ENCODE data around the gene LY6G6C.

Gene LY6G6C

DNA sequence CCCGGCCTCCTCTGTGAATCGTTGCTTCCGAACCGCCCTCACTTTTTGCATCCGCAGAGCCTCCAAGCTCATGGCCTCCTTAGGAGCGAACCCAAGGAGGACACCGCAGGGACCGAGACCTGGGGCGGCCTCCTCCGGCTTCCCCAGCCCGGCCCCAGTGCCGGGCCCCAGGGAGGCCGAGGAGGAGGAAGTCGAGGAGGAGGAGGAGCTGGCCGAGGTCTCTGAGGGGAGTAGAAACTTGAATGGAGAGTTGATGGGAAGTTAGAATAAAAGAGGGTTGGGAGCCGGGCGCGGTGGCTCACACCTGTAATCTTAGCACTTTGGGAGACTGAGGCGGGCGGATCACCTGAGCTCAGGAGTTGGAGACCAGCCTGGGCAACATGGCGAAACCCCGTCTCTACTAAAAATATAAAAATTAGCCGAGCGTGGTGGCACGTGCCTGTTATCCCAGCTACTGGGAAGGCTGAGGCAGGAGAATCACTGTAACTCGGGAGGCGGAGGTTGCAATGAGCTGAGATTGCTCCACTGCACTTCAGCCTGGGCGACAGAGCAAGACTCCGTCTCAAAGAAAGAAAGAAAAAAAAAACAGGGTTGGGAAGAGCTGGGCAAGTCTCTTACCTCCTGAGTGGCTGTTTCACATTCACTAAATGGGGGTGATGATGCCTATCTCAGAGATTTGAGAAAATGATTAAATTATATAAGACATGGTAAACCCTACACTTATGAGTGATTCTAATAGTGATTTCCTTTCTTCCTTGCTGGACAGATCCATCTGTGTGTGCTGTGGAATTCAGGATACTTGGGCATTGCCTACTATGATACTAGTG lies 19.1 kb upstream of the LY6G6C start:
- DNase-seq, result no peak

- peak; percentile 91 for DNase-seq
Observed at GRCh38 chr6:31739639-31740396, 18.3 kb upstream of the LY6G6C start, which contains the start of gene MSH5. TSS of gene MSH5 (plus strand) at chr6:31740005. CDS start at chr6:31740467, 462 bp downstream.

DNA sequence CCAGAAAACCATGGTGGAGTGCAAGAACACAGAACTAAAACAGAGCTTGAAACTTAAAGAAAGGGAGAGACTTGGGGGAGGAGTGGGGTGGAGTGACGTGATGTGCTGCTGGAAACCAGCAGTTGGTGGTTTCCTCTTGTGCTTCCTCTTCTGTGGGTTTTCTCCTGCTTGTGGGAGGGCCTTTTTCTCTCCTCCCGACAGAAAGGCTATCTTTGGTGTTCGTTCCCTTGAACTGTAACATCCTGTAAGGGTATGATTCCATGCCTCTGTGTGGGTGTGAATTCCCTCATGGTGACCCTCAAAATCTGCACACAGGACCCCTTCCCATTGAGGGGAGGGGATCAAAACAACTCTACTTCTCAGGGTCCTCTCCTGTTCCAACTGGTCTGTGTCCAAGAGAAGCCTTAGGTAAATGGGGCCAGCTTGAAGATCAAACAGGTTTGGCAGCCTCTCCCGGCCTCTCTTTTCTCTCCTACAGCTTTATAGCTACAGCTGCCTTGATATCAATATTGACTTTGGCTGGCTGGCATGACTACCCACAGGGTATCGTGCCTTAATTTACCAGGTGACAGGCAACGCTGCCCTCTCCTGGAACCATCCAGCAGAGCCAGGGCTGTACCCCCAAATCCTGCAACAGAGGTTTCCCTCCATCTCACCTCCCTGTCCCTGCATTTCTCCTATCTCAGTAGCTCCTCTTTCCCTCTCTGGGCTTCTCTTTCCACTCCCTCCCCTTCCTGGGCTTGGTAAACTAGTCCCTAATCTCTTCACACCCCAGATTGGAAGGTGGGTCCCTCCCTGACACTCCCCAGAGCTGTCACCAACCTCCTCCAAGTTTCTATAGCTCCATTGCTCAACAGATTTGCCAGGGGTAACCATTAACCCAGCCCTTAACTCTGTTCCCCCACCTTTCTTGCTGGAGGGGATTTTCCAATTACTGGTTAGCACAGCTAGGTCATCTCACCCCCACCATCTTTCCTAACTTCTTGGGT lies 16.7 kb upstream of the LY6G6C start:
- peak; percentile 45 for DNase-seq

DNA sequence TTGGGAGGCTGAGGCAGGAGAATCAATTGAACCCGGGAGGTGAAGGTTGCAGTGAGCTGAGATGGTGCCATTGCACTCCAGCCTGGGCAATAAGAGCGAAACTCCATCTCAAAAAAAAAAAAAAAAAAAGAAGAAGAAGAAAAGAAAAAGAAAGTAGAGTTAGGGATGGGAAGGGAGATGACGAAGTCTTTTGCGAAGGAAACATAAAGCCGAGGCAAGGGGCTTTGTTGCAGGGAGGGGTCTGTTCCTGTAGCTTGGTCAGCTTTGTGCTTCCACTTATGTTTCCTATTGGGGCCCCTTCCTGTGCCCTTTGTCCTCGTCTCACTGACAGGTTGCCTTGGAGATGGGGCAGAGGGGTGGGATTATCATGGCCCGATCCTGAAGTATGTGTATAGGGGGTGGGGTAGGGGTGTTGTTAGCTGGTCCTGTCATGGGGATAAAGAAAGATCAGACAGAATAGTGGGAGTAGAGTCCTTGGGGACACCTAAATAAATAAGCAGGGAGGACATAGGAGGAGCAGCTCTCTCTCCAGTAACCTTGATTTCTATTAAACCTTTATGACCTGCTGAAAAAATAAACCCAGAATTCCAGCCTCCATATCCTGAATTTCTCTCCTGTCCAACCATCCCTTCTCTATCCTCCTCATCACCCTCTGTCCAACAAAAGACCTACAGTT lies 15.9 kb upstream of the LY6G6C start:
- DNase-seq, result no peak

- no peak for DNase-seq
Observed at GRCh38 chr6:31736768-31737314, 15.3 kb upstream of the LY6G6C start.

DNA sequence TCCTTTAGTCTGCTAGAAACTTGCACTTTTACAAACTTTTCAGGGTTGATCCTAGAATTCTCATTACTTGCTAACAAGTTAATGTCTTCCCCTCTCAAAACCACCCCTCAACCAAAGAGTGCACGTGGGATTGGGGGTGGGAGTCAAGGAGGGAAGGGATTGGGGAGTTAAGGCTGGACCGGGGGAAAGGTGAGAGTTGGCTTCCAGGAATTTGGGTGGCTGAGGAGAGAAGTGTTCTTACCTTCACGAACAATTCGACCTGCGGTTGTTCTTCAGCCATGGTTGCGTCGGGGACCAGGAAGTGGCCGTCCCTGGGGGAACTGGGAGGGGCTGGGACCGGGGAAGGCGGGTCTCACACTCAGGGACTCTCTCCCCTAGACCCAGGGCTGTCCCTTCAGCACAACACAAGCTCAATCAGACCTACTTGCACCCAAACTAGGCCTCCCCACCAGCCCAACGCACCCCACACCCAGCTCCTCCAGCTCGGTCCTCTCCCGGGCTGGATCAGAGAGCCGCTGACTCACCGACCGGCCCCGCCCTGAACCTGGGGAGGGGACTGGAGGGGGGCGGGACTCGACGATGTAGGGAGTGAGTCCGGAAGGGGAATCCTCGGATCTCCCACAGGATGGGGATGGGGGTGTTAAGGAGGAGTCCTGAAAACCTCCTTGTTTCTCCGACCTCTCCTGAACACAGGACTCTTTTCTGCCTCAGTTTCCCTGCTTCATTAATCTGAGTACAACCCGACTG lies 14.6 kb upstream of the LY6G6C start, which contains the start of gene CLIC1:
Gene CLIC1 (minus strand): TSS at position 510 of the 747 bp plus-strand sequence. CDS start 230 bp downstream, at position 280.
- DNase-seq, result peak; percentile 64

GRCh38 chr6:31734821-31735406 lies 13.4 kb upstream of the LY6G6C start:
- peak; percentile 33 for DNase-seq

DNA sequence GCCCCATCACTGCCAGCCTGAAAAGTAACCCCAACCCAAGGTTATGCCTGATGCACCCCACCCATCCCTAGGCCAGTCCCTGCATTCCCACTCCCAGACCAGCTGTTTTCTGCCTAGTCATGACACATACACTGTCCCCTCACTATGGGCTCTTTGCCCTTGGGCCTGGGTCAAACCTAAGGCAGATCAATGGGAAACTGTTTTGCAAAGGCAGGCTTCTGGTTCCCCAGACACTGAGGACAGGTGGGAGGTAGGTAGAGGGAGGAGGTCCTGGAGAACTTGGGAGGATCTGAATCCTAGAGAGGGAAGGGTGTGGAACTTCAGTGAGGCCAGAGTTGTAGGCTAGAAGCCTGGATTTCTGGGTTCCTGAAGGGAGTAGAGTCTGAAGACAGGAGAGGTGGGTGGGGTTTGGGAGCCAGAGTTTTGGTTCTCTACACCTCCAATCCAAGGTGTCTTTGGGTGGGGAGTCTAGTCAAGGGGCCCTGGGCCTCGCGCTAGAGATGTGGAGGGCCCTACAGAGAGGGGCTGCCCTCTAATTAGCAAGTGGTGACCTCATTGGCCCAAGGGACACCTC lies 12.8 kb upstream of the LY6G6C start:
- no peak for DNase-seq

DNA sequence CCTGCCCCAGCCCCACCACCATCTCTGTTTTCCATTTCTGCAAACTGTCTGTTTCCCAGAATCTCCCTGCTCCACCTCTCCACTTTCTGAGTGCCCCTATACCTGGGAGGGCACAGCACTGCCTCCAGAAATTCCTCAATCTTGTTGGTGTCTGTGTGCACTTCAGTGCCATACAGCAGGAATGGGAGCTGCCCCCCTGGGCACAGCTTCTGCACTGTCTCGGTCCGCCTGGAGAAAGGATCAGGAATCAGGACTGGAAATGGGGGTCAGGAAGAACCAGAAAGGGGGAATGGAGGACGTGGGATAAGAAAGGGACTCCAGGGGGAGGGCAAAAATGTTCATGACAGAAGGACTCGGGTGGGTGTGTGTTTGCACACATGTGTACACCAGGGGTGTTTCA lies 12.2 kb upstream of the LY6G6C start:
- DNase-seq, result no peak

DNA sequence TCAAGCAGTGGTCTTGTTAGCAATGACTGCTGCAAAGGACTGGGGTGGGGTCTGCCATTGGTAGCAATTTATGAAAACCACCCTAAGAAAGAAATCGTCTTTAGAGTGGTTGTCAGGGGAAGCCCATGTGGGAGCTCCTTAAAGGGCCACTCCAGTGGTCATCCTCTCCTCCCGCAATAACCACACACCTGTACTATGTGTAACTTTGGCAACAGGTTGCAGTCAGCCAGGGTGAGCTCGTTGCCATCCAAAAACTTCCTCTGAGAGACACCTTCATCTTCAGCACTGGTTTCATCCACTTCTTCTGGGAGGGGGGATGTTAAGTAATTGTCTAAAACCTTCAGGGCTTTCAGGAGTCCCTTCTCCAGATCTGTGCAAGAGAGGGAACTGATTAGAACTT lies 10.5 kb upstream of the LY6G6C start:
- DNase-seq, result no peak

GRCh38 chr6:31730631-31731086 lies 9.1 kb upstream of the LY6G6C start:
- DNase-seq, result no peak

DNA sequence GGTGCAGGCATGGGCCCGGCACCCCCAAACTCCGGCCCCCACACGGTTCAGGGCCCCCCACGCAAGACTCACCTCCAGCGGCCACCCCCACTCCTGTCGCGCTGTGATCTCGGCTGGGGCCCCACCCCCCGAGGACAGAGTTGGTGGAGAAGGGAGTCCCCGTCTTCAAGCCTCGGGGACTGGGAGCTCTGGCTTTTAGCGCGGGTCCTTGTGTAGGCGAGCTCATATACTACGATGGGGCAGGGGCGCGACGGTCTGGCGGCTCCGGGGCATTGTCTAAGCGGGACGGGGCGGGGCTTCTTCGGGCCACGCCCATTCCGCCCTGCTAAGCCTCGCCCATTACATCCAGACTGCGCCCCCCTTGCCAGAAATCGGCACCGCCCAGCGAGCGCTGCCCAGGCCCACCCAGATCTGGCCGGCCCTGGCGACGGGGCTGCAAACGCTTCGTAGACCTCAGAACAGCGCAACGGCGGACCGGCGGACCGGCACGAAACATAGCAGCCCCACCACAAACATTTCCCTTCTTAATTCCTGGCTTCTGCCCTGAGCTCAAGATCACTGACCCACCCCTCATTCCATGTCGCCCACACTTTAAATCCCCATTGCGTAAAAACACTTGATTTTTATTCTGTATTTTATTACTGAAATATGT lies 8.6 kb upstream of the LY6G6C start:
- peak; percentile 51 for DNase-seq

GRCh38 chr6:31729515-31729978 lies 8.0 kb upstream of the LY6G6C start:
- DNase-seq, result peak; percentile 72

DNA sequence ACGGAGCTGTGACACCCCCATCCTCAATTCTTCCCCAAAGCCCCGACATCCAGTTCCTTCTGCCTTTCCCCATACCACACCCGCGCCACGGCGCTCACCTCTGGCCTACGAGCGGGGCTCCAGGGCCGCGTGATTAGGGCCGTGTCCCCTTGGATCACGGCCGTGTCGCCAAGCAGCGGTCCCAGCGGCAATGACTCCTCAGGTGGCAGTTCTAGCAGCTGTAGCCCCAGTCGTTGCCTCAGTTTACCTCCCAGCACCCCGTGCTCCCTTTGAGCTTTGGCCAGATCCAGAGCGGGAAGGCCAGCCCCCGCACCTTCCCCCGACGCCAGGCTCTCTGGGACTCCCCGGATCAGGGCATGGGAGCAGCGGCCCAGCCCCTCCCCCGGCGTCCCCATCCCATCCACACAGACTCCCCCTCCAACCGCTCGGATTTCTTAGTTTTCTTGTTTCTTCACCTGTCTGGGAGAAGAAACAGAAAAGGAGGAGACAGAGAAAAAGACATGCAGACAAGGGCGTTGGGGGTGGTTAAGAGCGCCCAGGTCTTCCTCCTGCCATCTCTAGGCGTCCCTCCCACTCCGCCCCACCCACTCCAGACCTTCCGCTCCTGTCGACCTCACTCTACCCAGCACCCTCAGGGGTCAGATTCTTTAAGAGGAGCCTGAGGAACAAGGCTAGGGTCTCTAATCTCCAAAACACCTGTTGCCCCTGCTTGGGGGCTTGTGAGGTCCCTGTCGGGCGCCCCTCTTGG lies 7.4 kb upstream of the LY6G6C start, which contains the start of gene DDAH2:
Gene DDAH2 (minus strand): TSS at position 533 of the 748 bp plus-strand sequence. CDS start 138 bp downstream, at position 395.
- no peak for DNase-seq

DNA sequence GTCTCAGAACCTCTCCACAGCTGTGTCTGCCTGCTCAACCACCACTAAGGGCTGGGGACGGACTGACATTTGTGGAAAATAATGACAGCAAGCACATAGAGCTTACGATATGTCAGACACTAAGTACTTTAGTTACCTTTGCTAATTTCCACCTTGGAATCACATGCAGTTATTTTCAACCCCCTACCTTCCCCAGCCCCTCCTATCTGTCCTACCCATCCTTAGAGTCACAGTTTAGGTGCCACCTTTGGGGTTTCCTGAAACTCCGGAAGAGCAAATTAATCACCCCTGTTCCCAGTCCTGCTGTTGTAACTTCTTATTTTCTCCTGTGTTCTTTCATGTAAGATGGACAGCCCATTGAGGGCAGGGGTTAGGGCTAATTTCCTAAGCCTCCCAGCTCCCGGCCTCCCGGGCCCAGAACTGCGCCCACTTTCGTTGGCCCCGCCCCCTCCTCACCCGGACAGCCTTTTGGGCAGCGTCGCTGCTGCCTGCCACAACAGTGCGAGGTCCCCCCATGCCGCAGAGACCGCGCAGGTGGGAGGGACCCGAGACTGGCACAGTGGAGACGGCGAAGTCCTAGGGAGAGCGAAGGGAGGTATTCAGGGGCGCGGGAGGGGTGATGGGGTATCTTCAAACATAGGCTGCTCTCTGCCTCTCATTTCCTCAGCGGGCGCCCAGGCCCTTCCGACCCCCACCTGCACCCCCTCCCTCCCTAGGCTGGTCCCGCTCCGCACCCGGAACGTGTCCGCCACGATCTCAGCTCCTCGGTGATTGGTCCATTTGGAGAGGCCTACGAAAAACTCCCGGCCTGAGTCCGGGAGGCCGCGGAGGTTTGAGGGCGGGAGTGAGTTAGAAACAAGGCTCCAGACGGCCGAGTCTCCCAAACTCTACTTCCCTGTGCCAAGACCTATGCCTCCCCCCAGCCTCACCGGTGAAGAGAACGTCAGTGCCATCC lies 6.4 kb upstream of the LY6G6C start:
- DNase-seq, result no peak

- DNase-seq, result no peak
Observed at GRCh38 chr6:31727034-31727716, 5.6 kb upstream of the LY6G6C start.

Measured in activated CD4-positive, alpha-beta T cell treated with anti-CD3 and anti-CD28 coated beads for 1 hour (primary cell).